Fibroblast of pulmonary artery (primary cell): ENCODE results near the gene RALY.

Experiments used
- DNase-seq: peaks from one replicate; pipeline ENCODE4 v3.0.0-alpha.2; 2010; ENCODE audit warnings: low read depth
- H3K4me3 ChIP-seq: replicated peaks from 2 replicates; pipeline ENCODE4 v1.5.1; 2011; ENCODE audit warnings: low read depth, mild to moderate bottlenecking, control low read depth, low read length, moderate library complexity
- TF ChIP-seq, protein P1 (sequence below): IDR thresholded peaks from 2 replicates; pipeline ENCODE4 v1.5.1; 2011; ENCODE audit warnings: mild to moderate bottlenecking, control low read depth, low read length, inconsistent platforms; ENCODE audit errors: missing control alignments

RALY gene

DNA sequence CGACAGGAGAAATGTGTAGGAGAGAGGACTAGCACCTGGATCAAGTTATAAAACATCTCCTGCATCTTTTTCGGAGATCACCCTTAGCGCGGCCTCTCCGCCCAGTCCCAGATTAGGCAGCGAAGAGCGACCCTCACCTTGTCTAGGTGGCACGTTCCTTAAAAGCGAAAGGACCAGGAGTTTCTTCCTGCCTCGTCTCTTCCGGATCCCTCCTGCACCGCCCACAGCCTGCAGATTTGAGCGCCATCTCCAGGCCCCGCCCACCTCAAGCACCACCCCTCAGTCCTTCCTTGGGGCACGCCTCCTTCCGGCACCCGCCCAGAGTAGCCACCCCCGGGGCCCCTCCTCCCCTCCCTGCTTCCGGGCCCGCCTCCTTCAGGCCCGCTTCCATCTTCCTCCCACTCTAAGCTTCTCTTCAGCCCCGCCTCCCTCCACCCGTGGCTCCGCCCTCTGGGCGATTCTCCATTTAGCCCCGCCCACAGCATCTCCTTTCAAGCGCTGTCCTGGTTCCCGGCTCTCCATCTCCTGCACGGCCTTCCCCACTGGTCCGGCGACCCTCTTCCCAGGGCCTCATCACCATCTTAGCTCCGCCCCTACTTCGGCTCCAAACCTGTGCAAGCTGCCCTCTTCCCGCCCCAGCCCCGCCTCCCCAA is 662 bp upstream of the RALY start:
- DNase-seq: peak; percentile 99
- TF ChIP-seq, protein P1, sequence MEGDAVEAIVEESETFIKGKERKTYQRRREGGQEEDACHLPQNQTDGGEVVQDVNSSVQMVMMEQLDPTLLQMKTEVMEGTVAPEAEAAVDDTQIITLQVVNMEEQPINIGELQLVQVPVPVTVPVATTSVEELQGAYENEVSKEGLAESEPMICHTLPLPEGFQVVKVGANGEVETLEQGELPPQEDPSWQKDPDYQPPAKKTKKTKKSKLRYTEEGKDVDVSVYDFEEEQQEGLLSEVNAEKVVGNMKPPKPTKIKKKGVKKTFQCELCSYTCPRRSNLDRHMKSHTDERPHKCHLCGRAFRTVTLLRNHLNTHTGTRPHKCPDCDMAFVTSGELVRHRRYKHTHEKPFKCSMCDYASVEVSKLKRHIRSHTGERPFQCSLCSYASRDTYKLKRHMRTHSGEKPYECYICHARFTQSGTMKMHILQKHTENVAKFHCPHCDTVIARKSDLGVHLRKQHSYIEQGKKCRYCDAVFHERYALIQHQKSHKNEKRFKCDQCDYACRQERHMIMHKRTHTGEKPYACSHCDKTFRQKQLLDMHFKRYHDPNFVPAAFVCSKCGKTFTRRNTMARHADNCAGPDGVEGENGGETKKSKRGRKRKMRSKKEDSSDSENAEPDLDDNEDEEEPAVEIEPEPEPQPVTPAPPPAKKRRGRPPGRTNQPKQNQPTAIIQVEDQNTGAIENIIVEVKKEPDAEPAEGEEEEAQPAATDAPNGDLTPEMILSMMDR: no peak
- H3K4me3 ChIP-seq: peak overlapping the region; percentile 80

DNA sequence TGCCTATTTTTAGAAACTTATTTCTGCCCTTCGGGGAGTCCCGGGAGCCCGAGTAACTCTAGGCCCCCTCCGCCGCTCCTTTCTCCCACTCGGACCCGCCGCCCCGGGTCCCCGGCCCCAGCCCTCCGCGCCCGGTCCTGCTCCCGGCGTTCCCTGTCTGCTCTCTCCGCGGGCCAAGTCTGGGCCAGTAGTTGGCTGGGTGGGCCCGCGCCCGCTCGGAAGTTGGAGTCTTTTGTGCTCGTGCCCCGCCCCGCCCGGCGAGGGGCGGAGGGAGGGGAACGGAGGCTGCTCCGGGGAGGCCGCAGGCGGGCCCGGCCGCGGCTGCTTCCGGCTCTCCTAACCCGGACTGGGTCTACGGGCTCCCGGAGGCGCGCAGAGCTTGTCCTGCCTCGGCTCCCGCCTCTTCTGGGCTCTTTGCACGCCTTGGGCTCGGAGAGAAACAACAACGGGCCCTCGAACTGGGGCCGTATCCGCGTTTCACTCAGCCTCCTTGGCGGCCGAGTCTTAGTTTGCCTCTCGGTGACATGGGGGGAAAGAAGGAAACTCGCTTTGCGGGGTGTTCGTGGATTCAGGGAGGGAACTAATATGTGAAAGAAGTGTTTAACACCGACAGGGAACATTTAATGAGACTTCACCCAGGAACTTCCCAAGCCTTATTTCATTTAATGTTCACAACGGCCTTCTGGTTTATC is 657 bp downstream of the RALY start:
- peak overlapping the region; percentile 80 for H3K4me3 ChIP-seq
- DNase-seq: peak; percentile 76
- TF ChIP-seq, protein P1: no peak

DNA sequence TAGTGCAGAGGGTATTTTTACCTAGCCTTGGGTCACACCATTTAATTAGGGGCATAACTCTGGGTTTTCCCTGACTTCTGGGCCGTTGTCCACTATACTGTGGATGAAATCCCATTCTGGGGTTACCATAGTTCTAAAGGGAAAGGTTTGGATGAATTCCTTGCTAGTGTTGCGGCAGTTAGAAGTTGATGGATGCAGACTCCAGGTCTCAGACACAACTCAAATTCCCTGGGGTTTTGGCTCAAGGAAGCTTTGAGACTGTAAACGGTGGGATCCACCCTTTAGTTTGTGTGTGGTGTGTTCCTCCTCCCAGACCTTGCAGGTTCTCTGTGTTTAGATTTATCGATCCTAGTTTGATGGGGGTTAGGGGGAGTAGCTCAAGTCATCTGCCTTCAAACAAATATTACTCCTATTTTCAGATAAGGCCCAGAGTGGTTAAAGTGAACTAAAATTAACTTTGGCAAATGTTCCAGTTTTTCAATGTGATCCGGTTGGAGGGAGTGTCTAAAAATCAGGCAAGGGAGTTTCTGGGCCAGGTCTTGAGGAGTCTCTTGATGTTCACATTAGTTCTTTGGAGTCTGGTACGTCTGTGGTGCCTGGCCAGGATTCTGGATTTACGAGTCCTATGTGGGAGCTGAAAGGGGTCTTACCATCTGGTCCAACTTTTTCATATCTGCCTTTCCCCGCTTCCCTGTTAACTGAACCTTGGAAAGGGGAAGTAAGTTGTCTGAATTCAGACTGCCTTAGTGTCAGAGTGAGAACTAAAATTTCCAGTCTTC is 1.5 kb downstream of the RALY start:
- peak; percentile 30 for DNase-seq
- H3K4me3 ChIP-seq: peak overlapping the region; percentile 80
- TF ChIP-seq, protein P1: no peak

DNA sequence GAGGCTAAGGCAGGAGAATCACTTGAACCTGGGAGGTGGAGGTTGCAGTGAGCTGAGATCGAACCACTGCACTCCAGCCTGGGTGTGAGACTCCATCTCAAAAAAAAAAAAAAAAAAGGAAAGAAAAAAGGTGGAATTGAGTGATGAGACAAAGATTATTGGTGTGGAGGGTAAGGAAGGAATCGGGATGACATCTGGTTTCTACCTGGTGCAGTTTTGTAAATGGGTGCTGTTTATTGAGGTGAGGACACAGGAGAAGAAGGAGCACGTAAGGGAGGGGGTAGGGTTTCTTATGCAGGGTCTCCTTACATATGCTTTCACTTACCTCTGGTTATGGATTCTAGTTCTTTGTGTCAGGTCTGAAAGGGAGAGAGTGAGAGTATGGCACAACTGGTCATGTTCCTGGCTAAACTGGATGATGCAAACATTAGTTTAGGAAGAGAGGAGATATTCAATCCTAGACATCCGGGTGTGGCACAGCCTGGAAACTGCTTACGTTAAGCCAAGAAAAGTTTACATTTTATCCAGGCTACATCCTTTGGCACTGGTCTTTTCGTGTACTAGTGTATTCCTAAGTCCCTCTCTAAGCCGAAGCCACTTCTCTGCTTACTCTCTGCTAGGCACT is 5.4 kb downstream of the RALY start:
- no peak overlapping the region for H3K4me3 ChIP-seq
- TF ChIP-seq, protein P1: no peak
- no peak for DNase-seq

DNA sequence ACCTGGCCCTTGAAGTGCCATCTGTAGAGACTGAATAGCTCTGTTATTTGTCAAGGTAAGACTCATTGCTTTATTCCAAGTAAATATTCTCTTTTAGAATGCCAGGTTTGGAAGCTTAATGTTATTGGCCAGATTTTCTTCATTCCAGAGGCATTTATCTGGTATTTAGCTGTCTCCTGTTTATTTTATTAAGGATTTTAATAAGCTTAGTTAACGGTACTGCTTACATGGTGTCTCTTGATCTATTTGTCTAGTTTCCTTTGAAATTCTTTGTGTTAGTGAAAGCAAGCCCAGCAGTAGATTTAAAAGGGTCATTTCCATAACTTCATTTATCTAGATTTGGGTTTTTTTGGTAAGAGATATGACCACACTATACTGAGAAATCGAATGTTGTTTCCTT is 7.7 kb downstream of the RALY start:
- DNase-seq: no peak
- TF ChIP-seq, protein P1: no peak
- H3K4me3 ChIP-seq: no peak overlapping the region

DNA sequence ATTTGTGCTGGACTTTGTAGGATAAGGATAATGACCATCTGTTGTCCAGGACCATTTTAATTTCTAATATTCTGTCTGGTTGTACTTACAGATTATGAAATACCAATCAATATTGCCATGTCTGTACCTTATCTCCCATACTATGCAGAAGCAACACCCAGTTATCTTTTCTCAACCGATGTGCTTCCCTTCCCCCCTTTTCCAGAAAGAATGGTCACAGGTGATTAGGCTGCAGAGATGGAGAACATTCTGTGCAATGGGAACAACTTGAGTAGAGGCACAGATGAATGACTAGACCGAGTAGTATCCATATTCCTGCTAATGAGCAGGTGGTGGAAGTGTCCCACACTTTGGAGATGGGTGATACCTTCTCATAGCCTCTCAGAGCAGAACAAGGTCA is 10.5 kb downstream of the RALY start:
- TF ChIP-seq, protein P1: no peak
- H3K4me3 ChIP-seq: no peak overlapping the region
- DNase-seq: no peak
